Measurements from ENCODE around the gene GSK3A.

The GSK3A gene

DNA sequence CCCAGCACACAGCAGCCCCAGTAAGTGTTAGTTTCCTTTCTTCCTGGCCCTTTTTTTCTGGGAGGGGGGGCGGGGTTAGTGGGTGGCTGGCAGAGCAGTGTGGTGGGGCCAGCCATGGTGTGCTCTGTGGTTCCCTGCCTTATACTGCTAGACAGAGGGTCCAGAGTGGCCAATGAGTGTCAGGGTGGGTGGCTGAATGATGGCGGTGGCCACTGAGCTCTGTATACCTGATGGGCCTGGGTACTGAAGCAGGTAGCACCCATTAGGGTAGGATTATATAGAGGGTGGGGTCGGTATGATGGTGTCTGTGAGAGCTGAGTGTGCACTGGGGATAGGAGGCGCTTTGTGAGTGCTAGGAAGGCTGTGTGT, 40.4 kb upstream of the GSK3A start:
- CTCF ChIA-PET: interaction anchor here (0.9 to 7.4 kb wide), 3 partner anchors 9 to 37 kb away, joined by 3 to 255 read pairs (median 5); partner anchors contain the start of gene GSK3A
- DNase-seq (ENCODE audit: low read depth, low spot score): no peak

DNA sequence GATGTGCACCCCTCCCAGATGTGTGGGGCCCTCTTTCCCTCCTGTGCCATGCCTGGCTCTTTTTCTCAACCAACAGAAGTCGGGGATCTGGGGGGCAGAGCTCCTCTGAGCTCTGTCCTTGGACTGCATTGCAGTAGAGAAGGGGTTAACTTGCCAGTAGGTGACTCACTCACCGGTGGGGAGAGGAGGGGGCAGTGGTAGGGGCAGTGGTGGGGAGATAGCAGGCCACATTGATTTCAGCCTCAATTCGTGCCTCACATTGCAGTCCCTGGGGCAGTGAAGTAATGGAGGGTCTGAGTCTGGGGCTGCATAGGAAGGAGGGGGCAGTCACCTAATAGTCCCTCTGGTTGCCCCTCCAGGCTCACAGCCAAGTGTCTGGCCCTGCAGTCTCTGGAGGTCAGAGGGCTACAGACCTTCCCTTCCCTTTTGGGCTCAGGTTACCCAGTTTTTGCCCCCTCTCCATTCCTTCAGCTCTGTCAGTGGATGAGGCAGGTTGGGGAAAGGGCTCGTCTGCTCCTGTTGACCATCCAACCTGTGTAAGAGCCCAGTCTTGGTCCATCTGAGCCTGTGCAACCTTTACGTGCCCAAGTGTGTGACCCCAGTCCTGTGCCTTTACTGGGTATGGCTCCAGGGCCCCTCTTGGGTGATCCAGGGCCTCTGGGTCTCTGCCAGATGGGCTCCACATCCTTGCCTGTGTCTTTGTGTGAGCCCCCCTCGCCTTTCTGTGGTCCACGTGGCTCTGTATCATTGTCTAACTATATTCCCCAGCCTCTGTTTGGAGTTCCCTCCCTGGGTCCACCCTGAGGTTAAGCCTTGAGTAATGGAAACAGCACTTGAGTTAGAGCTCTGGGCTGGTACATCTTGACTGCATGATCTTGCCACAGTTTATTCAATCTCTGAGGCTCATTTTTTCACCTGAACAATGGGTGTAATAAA, 39.7 kb upstream of the GSK3A start:
- TF ChIP-seq, protein P1, sequence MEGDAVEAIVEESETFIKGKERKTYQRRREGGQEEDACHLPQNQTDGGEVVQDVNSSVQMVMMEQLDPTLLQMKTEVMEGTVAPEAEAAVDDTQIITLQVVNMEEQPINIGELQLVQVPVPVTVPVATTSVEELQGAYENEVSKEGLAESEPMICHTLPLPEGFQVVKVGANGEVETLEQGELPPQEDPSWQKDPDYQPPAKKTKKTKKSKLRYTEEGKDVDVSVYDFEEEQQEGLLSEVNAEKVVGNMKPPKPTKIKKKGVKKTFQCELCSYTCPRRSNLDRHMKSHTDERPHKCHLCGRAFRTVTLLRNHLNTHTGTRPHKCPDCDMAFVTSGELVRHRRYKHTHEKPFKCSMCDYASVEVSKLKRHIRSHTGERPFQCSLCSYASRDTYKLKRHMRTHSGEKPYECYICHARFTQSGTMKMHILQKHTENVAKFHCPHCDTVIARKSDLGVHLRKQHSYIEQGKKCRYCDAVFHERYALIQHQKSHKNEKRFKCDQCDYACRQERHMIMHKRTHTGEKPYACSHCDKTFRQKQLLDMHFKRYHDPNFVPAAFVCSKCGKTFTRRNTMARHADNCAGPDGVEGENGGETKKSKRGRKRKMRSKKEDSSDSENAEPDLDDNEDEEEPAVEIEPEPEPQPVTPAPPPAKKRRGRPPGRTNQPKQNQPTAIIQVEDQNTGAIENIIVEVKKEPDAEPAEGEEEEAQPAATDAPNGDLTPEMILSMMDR (IDR thresholded peaks at IDR 0.05; ENCODE audit: insufficient read depth, low read length, missing control alignments): no peak
- no peak for DNase-seq (ENCODE audit: low read depth, low spot score)
- H3K4me3 ChIP-seq (ENCODE audit: low read depth, low read length): peak overlapping the region; percentile 73
- POLR2A ChIA-PET: interaction anchor here (0.7 to 3.7 kb wide), 6 partner anchors 10 to 171 kb away, joined by 3 to 11 read pairs (median 3); partner anchors contain the start of gene GSK3A
- CTCF ChIA-PET: interaction anchor here (0.8 to 7.4 kb wide), 6 partner anchors 10 to 168 kb away, joined by 3 to 255 read pairs (median 4); partner anchors contain the start of genes GSK3A, PAFAH1B3 and PRR19

More for the DNA sequence above, 40.4 kb upstream of the GSK3A start:
- TF ChIP-seq, protein P1 (IDR thresholded peaks at IDR 0.05; ENCODE audit: insufficient read depth, low read length, missing control alignments): no peak
- POLR2A ChIA-PET: interaction anchor here (0.7 to 1.1 kb wide), 3 partner anchors 11 to 172 kb away, joined by 3 read pairs; no protein-coding TSS in a partner anchor
- H3K4me3 ChIP-seq (ENCODE audit: low read depth, low read length): peak overlapping the region; percentile 40

DNA sequence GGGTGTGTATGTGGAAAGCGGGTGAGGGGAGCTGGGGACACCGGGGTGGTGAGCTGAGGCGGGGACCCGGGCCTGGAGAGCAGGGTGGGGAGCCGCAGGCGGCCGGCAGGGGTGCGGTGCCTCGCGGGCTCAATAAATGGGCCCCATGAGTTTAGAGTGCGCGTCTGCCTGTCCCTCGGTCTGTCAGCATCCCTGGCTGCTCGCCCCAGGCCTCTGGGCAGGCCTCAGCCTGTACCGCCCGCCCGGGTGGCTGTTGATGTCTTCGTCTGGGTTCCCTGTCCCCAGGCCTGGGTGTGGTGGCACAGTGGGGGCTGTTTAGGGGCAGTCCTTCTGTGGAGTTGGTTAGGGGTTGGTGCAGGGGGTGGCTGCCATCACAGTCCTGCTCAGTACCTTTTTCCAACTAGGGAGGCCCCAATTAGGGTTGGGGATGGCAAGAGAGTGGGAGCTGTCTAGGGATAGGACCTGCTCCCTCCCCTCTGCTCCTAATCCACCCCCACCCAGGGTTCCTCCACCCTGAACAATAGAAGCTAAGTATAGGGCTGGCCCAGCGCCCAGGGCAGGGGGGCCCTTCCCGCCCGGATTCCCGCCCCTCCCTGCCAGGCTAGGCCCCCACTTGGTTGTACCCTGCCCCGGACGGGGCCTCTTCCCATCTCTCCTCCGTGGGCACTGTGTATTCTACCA, 38.9 kb upstream of the GSK3A start:
- peak overlapping the region; percentile 73 for H3K4me3 ChIP-seq (ENCODE audit: low read depth, low read length)
- POLR2A ChIA-PET: interaction anchor here (1.0 to 3.7 kb wide), 3 partner anchors 35 to 48 kb away, joined by 3 to 11 read pairs (median 8); partner anchors contain the start of gene GSK3A
- CTCF ChIA-PET: interaction anchor here (0.8 to 7.4 kb wide), 4 partner anchors 14 to 167 kb away, joined by 3 to 255 read pairs (median 4); partner anchors contain the start of genes GSK3A, PAFAH1B3 and PRR19
- no peak for DNase-seq (ENCODE audit: low read depth, low spot score)
- TF ChIP-seq, protein P1 (IDR thresholded peaks at IDR 0.05; ENCODE audit: insufficient read depth, low read length, missing control alignments): peak; percentile 8

DNA sequence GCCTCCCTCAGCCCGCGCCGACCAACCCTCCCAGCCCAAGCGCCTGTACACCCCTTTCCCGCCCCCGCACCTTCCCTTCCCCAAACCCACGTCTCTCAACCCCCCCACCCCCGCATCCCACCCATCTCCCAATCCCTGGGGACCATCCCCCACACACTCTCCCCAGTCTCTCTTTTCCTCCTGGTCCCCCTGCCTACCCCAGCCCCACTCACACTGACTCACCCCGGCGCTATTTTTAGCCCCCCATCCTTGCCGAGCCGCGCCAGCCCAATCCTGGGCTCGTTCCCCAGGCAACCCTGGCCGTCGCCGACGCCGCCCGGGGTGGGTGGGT, 38.4 kb upstream of the GSK3A start:
- TF ChIP-seq, protein P1 (IDR thresholded peaks at IDR 0.05; ENCODE audit: insufficient read depth, low read length, missing control alignments): no peak
- POLR2A ChIA-PET: interaction anchor here (3.1 to 4.5 kb wide), 3 partner anchors 11 to 38 kb away, joined by 11 to 20 read pairs (median 17); partner anchors contain the start of gene GSK3A
- peak overlapping the region; percentile 73 for H3K4me3 ChIP-seq (ENCODE audit: low read depth, low read length)
- no peak for DNase-seq (ENCODE audit: low read depth, low spot score)
- CTCF ChIA-PET: interaction anchor here (1.4 to 7.4 kb wide), 5 partner anchors 14 to 172 kb away, joined by 6 to 255 read pairs (median 6); partner anchors contain the start of gene GSK3A

DNA sequence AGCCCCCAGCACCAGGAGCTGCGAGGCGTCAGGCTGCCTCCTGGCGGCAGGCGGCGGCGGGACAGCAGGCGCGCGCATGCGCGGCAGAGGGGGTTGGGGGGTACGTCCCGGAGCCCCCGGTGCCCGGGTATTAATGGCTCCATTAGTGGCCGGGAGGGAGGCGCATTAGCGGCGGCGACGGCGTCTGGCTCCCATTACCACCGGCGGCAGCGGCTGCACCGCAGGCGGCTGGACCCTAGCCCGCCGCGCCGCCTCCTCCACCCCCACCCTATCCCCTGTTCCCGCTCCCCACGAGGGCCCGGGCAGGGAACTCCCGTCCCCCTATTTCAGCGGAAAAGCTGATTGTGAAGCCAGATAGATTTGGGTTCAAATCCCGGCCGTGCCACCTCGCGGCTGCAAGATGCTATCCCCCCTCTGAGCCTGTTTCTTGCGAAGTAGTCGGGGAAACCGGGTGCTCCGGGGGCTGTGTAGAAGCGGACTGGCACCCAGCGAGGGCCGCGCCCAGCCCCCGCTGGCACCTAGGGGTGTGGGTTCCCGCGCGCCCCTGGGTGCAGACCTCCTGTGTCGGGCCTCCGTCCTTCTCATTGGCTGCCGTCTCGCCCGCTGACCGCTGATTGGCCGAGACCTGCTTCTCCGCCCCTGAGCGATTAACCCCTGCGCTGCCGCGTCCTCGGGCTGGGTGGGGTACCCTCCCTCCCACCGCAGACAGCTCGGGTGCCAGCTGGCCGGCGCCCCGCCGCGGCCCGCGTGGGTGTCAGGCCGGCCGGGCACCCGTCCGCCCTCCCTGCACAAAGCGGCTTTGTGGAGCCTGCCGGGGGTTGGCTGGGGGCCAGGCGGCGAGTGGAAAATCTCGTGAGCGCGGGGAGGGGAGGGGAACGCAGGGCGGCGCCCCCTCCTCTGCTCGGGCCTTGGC, 37.8 kb upstream of the GSK3A start:
- POLR2A ChIA-PET: interaction anchor here (0.8 to 4.5 kb wide), 4 partner anchors 10 to 37 kb away, joined by 5 to 20 read pairs (median 14); partner anchors contain the start of gene GSK3A
- no peak for DNase-seq (ENCODE audit: low read depth, low spot score)
- TF ChIP-seq, protein P1 (IDR thresholded peaks at IDR 0.05; ENCODE audit: insufficient read depth, low read length, missing control alignments): peak; percentile 92
- H3K4me3 ChIP-seq (ENCODE audit: low read depth, low read length): peak overlapping the region; percentile 73
- CTCF ChIA-PET: interaction anchor here (0.7 to 7.4 kb wide), 25 partner anchors 8 to 199 kb away, joined by 3 to 255 read pairs (median 6); partner anchors contain the start of genes CIC, ERF, GSK3A and ZNF526
